ENCODE data around the gene SCN5A.

SCN5A gene

GRCh38 chr3:38608086-38608775, 41.3 kb downstream of the SCN5A start:
- no peak overlapping the region for H3K4me3 ChIP-seq (ENCODE audit: low read length)
- TF ChIP-seq ZNF274 (IDR thresholded peaks at IDR 0.05; ENCODE audit: low read depth, low read length) = no peak

GRCh38 chr3:38606561-38606960, 42.9 kb downstream of the SCN5A start:
- TF ChIP-seq ZNF274 (IDR thresholded peaks at IDR 0.05; ENCODE audit: low read depth, low read length) = no peak
- no peak overlapping the region for H3K4me3 ChIP-seq (ENCODE audit: low read length)

- no peak for TF ChIP-seq ZNF274 (IDR thresholded peaks at IDR 0.05; ENCODE audit: low read depth, low read length)
- H3K4me3 ChIP-seq (ENCODE audit: low read length) = no peak overlapping the region
These were observed 43.5 kb downstream of the SCN5A start for GRCh38 chr3:38605981-38606380.

- TF ChIP-seq ZNF274 (IDR thresholded peaks at IDR 0.05; ENCODE audit: low read depth, low read length) = no peak
- H3K4me3 ChIP-seq (ENCODE audit: low read length) = no peak overlapping the region
These were observed 45.2 kb downstream of the SCN5A start for GRCh38 chr3:38604246-38604645.

- no peak for TF ChIP-seq ZNF274 (IDR thresholded peaks at IDR 0.05; ENCODE audit: low read depth, low read length)
- H3K4me3 ChIP-seq (ENCODE audit: low read length) = no peak overlapping the region
These were observed 45.8 kb downstream of the SCN5A start for GRCh38 chr3:38603731-38604131.

- H3K4me3 ChIP-seq (ENCODE audit: low read length) = no peak overlapping the region
- no peak for TF ChIP-seq ZNF274 (IDR thresholded peaks at IDR 0.05; ENCODE audit: low read depth, low read length)
These were observed 46.8 kb downstream of the SCN5A start for GRCh38 chr3:38602576-38603250.

- no peak overlapping the region for H3K4me3 ChIP-seq (ENCODE audit: low read length)
- no peak for TF ChIP-seq ZNF274 (IDR thresholded peaks at IDR 0.05; ENCODE audit: low read depth, low read length)
These were observed 47.4 kb downstream of the SCN5A start for GRCh38 chr3:38601956-38602550.

- no peak overlapping the region for H3K4me3 ChIP-seq (ENCODE audit: low read length)
- no peak for TF ChIP-seq ZNF274 (IDR thresholded peaks at IDR 0.05; ENCODE audit: low read depth, low read length)
These were observed 48.9 kb downstream of the SCN5A start for GRCh38 chr3:38600551-38600950.

- H3K4me3 ChIP-seq (ENCODE audit: low read length) = no peak overlapping the region
- no peak for TF ChIP-seq ZNF274 (IDR thresholded peaks at IDR 0.05; ENCODE audit: low read depth, low read length)
These were observed 49.6 kb downstream of the SCN5A start for GRCh38 chr3:38599886-38600285.

- TF ChIP-seq ZNF274 (IDR thresholded peaks at IDR 0.05; ENCODE audit: low read depth, low read length) = no peak
- H3K4me3 ChIP-seq (ENCODE audit: low read length) = no peak overlapping the region
These were observed 50.7 kb downstream of the SCN5A start for GRCh38 chr3:38598791-38599190.

- no peak for TF ChIP-seq ZNF274 (IDR thresholded peaks at IDR 0.05; ENCODE audit: low read depth, low read length)
- no peak overlapping the region for H3K4me3 ChIP-seq (ENCODE audit: low read length)
These were observed 51.9 kb downstream of the SCN5A start for GRCh38 chr3:38597502-38598060.

GRCh38 chr3:38595393-38595792, 54.1 kb downstream of the SCN5A start:
- no peak for TF ChIP-seq ZNF274 (IDR thresholded peaks at IDR 0.05; ENCODE audit: low read depth, low read length)
- H3K4me3 ChIP-seq (ENCODE audit: low read length) = no peak overlapping the region

GRCh38 chr3:38590521-38590920, 59.0 kb downstream of the SCN5A start:
- no peak overlapping the region for H3K4me3 ChIP-seq (ENCODE audit: low read length)
- TF ChIP-seq ZNF274 (IDR thresholded peaks at IDR 0.05; ENCODE audit: low read depth, low read length) = no peak

- H3K4me3 ChIP-seq (ENCODE audit: low read length) = no peak overlapping the region
- no peak for TF ChIP-seq ZNF274 (IDR thresholded peaks at IDR 0.05; ENCODE audit: low read depth, low read length)
These were observed 60.2 kb downstream of the SCN5A start for GRCh38 chr3:38588995-38589937.
